Dermis microvascular lymphatic vessel endothelial cell (primary cell): ENCODE measurements around the gene TMEM123. TPM values are rescaled to one million over a fixed set of nuclear protein-coding genes. Genes with fewer than 3 reads are reported as not detected.

ENCODE experiments used
- DNase-seq, 2 donors: peaks; one replicate each; pipeline versions ENCODE4 v3.0.0 to v3.0.0-alpha.2; 2010; ENCODE audit warnings: low read depth in 2 of 2
- total RNA-seq: library from RNA; depleted of rRNA; stranded (reverse); fragments of >200 nt; gene quantifications from 2 replicates; pipeline ENCODE4 v1.2.1, GENCODE V29; 2014

The TMEM123 gene
- 152 and 200 TPM in 2 replicates for total RNA-seq

DNA sequence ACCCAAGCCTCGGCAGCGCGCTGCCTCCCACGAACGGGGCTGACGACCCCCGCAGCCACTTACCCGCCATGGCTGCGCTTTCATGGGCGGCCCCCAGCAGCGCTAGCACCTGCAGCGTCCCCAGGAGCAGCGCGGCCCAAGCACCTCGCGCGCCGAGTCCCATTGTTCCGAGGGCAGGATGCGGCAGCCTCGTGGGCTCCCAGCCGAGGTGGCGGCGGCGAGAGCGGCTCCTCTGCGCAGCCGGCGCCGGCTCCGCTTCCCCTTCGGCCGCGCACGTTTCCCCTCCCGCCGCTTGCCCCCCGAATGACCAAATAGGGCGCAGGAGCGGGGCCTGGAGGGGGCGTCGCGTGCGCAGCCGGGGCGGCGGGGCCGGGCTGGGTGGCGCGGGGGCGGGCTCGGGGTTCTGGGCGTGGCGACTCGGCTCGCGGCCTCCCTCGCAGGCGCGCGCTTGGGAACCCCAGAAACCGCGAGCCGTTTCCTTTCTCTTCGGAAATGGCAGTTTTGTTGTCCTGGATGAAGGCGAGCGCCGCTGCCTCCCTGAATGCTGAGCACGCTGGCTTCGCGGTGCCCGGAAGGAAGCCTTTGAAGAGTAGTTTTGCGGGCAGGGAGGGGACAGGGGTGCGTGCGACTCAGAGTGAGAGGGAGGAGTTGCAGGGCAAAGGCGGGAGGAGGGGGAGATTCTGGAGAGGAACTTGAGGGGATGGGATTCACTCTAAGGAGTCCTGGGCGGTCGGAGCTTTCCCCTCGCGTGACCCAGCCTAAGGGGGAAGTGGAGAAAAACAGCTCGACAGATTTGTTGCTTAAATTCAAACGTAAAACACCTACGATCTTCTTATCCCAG, at the start of gene TMEM123:
TMEM123 (minus strand) TSS at position 305 of the 841 bp plus-strand sequence; CDS start at position 163, 142 bp downstream.
- peak in 1 of 2 donors; percentile 78 for DNase-seq

GRCh38 chr11:102500829-102501228, 48.3 kb upstream of the TMEM123 start:
- no peak for DNase-seq

- no peak for DNase-seq
Measured at GRCh38 chr11:102499931-102500330, 47.4 kb upstream of the TMEM123 start.

DNA sequence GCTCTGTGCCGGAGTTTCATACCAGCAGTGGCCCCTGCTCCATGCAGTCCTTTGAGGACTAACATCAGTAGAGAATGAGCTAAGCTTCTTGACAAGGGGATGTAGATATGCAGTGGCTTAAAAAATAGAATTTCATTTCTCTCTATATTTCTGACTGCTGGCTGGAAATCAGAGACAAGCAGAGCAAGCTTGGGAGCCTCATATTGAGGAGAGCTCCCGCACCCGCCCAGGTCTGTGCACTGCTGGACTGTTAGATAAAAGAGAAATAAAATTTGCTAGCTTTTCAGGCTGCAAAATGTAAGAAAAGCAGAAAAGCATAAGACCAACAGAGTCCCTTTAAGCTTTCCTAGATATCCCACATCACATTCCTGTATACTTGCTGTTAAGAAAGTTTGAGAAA, 46.6 kb upstream of the TMEM123 start:
- DNase-seq = no peak

GRCh38 chr11:102497061-102497460, 44.5 kb upstream of the TMEM123 start:
- DNase-seq = no peak

- DNase-seq = peak; percentile 82 to 91
Measured at GRCh38 chr11:102495161-102496042, 42.8 kb upstream of the TMEM123 start.

DNA sequence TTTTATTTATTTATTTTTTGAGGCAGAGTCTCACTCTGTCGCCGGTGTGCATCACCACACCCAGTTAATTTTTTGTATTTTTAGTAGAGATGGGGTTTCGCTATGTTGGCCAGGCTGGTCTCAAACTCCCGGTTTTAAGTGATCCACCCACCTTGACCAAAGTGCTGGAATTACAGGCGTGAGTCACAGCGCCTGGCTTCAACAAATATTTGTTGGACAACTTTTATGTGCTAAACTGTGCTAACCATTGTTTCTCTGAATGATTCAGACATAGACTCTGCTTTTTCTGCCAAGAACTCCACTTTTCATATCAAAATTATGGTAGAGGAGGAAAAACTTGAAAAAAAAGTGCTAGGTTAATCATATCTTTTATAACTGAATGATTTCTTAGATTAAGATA, 41.7 kb upstream of the TMEM123 start:
- DNase-seq = peak; percentile 56 to 93

GRCh38 chr11:102493524-102493923, 41.0 kb upstream of the TMEM123 start:
- no peak for DNase-seq

DNA sequence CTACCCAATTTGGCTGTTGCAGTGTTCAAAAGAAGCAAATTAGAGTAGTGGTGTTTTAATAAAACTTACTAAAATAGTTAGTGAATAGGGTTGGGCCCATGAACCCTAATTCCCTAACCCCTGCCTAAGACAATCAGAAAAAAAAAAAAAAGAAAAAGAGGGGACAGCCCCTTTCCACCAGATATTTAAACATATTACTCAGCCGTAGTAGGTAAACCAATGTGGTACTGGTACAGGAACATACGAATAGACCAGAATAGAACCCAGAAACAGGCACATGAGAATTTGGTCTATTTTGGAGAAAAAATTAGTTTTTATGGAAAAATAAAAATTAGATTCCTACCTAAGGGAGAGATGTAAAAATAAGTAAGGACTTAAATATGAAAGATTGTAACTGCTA, 39.4 kb upstream of the TMEM123 start:
- DNase-seq = no peak

GRCh38 chr11:102489186-102490145, 36.9 kb upstream of the TMEM123 start:
- no peak for DNase-seq

- no peak for DNase-seq
Measured at GRCh38 chr11:102488208-102488607, 35.6 kb upstream of the TMEM123 start.

- DNase-seq = no peak
Measured at GRCh38 chr11:102487214-102487613, 34.6 kb upstream of the TMEM123 start.

DNA sequence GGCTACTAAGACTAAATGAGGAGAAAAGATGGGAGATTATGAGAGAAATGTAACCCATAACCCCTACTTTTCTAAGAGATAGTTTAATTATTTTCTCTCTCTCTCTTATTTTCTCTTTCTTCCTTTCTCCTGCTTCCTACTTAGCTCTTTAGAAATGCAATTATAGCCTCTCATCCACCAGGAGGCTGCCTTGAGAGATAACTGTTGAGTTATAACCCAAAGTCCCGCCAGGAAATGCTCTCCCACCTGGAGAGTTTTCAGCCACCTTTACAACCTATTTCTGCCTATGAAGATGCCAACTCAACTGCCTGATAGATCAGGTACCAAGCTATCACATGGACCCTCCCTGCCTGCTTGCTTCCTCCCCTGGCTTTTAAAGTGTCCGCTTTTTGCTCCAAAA, 34.0 kb upstream of the TMEM123 start:
- no peak for DNase-seq

DNA sequence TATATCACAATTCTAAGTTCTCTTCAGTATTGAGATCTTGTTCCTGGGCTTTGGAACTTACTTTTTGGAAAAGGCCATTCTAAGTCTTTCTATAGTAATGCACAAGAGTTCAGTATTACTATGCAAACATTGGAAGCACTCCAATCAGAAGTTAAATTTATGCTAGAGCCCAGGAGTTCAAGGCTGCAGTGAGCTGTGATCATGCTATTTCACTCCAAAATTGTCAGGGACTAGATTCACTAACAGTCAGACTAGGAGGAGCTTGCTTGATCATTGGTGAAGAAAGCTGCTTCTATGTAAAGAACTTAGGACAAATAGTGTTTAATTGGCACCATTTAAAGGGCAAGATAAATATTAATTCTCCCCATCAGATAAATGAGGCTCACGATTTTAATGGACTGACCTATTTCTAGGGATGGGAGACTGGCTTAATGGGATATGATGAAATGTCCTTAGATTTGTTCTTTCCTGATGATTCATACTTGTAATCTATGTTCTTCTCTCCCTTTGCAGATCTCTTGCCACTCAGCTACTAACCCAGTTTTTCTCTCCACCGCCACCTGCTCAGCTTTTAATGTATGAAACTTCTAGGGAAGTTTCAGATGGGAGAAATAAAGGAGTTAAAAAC, 32.6 kb upstream of the TMEM123 start:
- no peak for DNase-seq

- no peak for DNase-seq
Measured at GRCh38 chr11:102482433-102482832, 29.9 kb upstream of the TMEM123 start.

DNA sequence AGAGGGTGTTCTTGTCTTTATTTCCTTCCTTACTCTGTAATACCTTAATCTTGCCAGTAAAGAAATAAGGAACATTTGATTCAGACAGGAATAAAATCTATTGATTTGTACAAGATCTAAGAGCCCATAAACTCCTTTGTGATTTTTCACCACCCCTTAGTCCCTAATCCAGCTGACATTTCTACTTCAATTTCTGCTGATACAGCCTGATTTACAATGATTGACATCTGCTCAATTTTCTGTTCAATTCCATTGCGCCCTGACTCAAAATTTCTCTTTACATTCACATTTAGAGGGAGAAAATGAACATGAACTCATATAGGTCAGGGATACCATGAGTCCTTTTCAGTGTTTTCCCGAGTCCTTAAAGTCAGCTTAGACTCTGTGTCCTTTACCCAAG, 27.2 kb upstream of the TMEM123 start:
- no peak for DNase-seq

GRCh38 chr11:102478673-102479299, 26.2 kb upstream of the TMEM123 start:
- no peak for DNase-seq

- DNase-seq = peak in 1 of 2 donors; percentile 59
Measured at GRCh38 chr11:102476812-102477211, 24.2 kb upstream of the TMEM123 start.

GRCh38 chr11:102476069-102476468, 23.5 kb upstream of the TMEM123 start:
- DNase-seq = no peak

GRCh38 chr11:102473543-102473942, 21.0 kb upstream of the TMEM123 start:
- no peak for DNase-seq
